Measurements from ENCODE around the gene BLTP2.

Gene BLTP2

GRCh38 chr17:28623696-28624095, 21.3 kb downstream of the BLTP2 start:
- TF ChIP-seq ZFX (IDR thresholded peaks at IDR 0.05) (no peak), CTCF (conservative IDR thresholded peaks at IDR 0.05) (no peak)

GRCh38 chr17:28622186-28622585, 22.8 kb downstream of the BLTP2 start:
- no peak overlapping the region for H3K27ac ChIP-seq
- no peak for TF ChIP-seq CTCF (conservative IDR thresholded peaks at IDR 0.05)
- no peak for TF ChIP-seq ZFX (IDR thresholded peaks at IDR 0.05)

More at GRCh38 chr17:28623696-28624095, 21.3 kb downstream of the BLTP2 start:
- H3K27ac ChIP-seq = no peak overlapping the region

- H3K27ac ChIP-seq = no peak overlapping the region
- TF ChIP-seq CTCF (conservative IDR thresholded peaks at IDR 0.05) = no peak
- TF ChIP-seq ZFX (IDR thresholded peaks at IDR 0.05) = no peak
Observed at GRCh38 chr17:28620010-28620409, 24.9 kb downstream of the BLTP2 start.

- H3K27ac ChIP-seq = no peak overlapping the region
- TF ChIP-seq ZFX (IDR thresholded peaks at IDR 0.05) = no peak
- TF ChIP-seq CTCF (conservative IDR thresholded peaks at IDR 0.05) = no peak
Observed at GRCh38 chr17:28618464-28618863, 26.5 kb downstream of the BLTP2 start.

- no peak for TF ChIP-seq CTCF (conservative IDR thresholded peaks at IDR 0.05)
- H3K27ac ChIP-seq = no peak overlapping the region
Observed at GRCh38 chr17:28616281-28616680, 28.7 kb downstream of the BLTP2 start.

- TF ChIP-seq ZFX (IDR thresholded peaks at IDR 0.05) (no peak), CTCF (conservative IDR thresholded peaks at IDR 0.05) (no peak)
- H3K27ac ChIP-seq = no peak overlapping the region
Observed at GRCh38 chr17:28615260-28615940, 29.6 kb downstream of the BLTP2 start.

- no peak for TF ChIP-seq ZFX (IDR thresholded peaks at IDR 0.05)
- no peak for TF ChIP-seq CTCF (conservative IDR thresholded peaks at IDR 0.05)
- no peak within 1 kb of the TSS for H3K27ac ChIP-seq
Observed at GRCh38 chr17:28613931-28614381, 31.0 kb downstream of the BLTP2 start, which contains the start of gene RSKR. Gene RSKR, minus strand, starts transcription at chr17:28614185. Its CDS starts 24 bp downstream, at chr17:28614161.
